Coronary artery (tissue), 2 donors: ENCODE results near the gene SULT2B1.

ENCODE experiments used
- DNase-seq: peaks from one replicate; pipeline ENCODE4 v3.0.0-alpha.2; 2017; ENCODE audit warnings: low spot score
- H3K27ac ChIP-seq, 2 donors: fragments of 200-600 bp; sonication (generic); one replicate each; pipeline ENCODE4 v1.5.1; 2016 to 2019
- H3K4me3 ChIP-seq: fragments of 200-600 bp; sonication (generic); 2 replicates; pipeline ENCODE4 v1.5.1; 2016; ENCODE audit warnings: mild to moderate bottlenecking, moderate library complexity
- TF ChIP-seq, protein P1 (sequence below): fragments of 200-600 bp; sonication (generic); IDR thresholded peaks from one replicate; pipeline ENCODE4 v1.5.1; 2019; ENCODE audit warnings: antibody characterized with exemption

The SULT2B1 gene

GRCh38 chr19:48560095-48560530, 8.1 kb downstream of the SULT2B1 start:
- no peak for DNase-seq
- TF ChIP-seq, protein P1, sequence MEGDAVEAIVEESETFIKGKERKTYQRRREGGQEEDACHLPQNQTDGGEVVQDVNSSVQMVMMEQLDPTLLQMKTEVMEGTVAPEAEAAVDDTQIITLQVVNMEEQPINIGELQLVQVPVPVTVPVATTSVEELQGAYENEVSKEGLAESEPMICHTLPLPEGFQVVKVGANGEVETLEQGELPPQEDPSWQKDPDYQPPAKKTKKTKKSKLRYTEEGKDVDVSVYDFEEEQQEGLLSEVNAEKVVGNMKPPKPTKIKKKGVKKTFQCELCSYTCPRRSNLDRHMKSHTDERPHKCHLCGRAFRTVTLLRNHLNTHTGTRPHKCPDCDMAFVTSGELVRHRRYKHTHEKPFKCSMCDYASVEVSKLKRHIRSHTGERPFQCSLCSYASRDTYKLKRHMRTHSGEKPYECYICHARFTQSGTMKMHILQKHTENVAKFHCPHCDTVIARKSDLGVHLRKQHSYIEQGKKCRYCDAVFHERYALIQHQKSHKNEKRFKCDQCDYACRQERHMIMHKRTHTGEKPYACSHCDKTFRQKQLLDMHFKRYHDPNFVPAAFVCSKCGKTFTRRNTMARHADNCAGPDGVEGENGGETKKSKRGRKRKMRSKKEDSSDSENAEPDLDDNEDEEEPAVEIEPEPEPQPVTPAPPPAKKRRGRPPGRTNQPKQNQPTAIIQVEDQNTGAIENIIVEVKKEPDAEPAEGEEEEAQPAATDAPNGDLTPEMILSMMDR, result no peak
- Histone ChIP-seq H3K27ac (no peak overlapping the region), H3K4me3 (no peak overlapping the region)

GRCh38 chr19:48561412-48561811, 9.4 kb downstream of the SULT2B1 start:
- TF ChIP-seq, protein P1, result no peak
- DNase-seq, result no peak
- Histone ChIP-seq H3K4me3 (no peak overlapping the region), H3K27ac (no peak overlapping the region)

DNA sequence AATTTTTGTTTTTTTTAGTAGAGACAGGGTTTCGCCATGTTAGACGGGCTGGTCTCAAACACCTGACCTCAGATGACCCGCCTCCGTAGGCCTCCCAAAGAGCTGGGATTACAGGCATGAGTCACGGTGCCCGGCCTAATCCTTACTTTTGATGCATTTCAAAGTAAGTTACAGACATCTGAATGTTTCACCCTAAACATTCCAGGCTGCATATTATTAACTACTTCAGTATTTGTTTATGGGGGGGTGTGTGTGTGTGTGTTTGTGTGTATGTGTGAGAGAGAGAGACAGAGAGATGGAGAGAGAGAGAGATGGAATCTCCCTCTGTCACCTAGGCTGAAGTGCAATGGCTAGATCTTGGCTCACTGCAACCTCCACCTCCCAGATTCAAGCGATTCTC, 13.1 kb downstream of the SULT2B1 start:
- Histone ChIP-seq H3K27ac (no peak overlapping the region), H3K4me3 (no peak overlapping the region)
- TF ChIP-seq, protein P1, result no peak
- DNase-seq, result no peak

DNA sequence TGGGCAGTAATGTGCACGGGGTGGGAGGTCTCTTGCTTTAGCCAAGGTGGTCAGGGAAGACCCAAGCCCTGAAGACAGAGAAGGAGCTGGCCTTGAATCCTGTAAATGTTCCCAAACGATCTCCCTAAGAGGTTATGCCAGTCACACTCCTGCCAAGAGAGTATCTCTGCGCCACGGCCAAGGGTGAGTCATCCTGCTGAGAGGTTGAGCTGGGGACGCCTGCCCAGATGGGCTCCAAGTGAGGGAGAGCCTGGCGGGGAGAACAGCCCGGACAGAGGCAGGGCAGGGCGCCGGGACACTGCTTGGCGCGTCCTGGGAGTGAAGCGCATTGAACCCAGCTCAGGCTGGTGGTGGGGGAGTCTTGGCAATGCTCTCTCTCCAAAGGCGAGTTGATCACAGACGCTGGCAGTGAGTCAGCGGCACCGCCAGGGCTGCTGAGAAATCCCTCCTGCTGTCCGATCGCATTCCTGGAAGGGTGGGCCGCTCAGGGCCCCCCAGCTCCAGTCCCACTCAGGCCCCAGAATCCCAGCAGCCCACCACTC, 16.4 kb downstream of the SULT2B1 start:
- TF ChIP-seq, protein P1, result no peak
- H3K27ac ChIP-seq, result peak overlapping the region in 1 of 2 donors; percentile 46
- H3K4me3 ChIP-seq, result peak overlapping the region; percentile 46
- peak; percentile 86 for DNase-seq

DNA sequence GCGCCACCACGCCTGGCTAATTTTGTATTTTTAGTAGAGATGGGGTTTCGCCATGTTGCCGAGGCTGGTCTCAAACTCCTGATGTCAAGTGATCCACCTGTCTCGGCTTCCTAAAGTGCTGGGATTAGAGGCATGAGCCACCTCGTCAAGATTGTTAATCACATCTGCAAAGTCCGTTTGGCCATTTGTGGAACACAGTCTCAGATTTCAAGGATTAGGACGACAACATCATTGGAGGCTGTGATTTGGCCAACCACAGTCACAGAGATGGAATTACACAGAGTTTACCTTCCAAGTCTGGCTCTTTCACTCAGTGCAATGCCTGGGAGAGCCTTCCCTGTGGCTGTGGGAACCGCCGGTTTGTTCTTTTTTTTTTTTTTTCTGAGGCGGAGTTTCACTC, 17.8 kb downstream of the SULT2B1 start:
- Histone ChIP-seq H3K4me3 (no peak overlapping the region), H3K27ac (no peak overlapping the region)
- no peak for DNase-seq
- TF ChIP-seq, protein P1, result no peak

GRCh38 chr19:48571378-48572162, 19.6 kb downstream of the SULT2B1 start:
- DNase-seq, result no peak
- H3K27ac ChIP-seq, result no peak overlapping the region
- TF ChIP-seq, protein P1, result no peak
- H3K4me3 ChIP-seq, result no peak overlapping the region

DNA sequence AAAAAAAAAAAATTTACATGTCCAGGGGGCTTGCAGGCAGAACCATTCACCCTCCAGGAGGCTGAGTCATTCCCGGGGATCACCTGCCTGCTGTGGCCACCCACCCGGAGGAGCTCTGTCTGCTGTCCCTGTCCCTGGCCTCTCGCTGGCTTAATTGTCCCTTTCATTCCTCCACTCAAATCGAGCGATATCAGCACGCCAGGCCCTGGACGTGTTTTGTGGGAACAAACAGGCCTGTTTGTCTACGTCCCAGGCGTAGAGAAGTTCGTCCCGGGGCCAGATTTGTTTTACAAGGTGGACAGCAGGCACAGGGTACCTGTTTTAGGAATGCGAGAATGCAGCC, 21.2 kb downstream of the SULT2B1 start:
- Histone ChIP-seq H3K27ac (no peak overlapping the region), H3K4me3 (no peak overlapping the region)
- no peak for DNase-seq
- TF ChIP-seq, protein P1, result no peak
